ENCODE measurements around the gene TCIRG1.

TCIRG1 gene

DNA sequence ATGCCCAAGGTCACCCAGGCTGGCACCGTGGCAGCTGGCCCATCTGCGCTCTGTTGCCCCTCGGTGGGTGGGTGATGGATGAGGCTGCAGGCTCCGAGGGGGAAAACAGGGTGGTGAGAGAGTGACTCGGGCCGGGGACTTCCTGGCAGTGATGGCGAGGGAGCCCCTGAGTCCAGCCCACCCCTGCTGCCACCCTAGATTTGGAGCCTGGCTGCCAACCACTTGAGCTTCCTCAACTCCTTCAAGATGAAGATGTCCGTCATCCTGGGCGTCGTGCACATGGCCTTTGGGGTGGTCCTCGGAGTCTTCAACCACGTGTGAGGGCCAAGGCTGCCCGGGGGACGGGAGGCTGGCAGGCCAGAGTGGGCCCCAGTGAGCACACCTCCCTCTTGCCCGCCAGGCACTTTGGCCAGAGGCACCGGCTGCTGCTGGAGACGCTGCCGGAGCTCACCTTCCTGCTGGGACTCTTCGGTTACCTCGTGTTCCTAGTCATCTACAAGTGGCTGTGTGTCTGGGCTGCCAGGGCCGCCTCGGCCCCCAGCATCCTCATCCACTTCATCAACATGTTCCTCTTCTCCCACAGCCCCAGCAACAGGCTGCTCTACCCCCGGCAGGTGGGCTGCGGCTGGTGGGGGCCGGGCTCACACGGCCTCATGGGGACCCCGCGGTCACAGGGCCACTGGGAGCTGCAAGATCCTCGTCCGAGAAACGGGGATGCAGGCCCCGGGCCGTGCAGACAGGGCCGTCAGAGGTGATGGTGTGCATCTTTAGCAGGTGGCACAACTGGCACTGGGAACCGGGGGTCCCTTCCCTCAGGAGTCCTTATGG is 10.1 kb downstream of the TCIRG1 start:
- Histone ChIP-seq H3K4me3 (no peak overlapping the region), H3K27ac (no peak overlapping the region)
- DNase-seq (ENCODE audit: low spot score), result no peak
- TF ChIP-seq, protein P1, sequence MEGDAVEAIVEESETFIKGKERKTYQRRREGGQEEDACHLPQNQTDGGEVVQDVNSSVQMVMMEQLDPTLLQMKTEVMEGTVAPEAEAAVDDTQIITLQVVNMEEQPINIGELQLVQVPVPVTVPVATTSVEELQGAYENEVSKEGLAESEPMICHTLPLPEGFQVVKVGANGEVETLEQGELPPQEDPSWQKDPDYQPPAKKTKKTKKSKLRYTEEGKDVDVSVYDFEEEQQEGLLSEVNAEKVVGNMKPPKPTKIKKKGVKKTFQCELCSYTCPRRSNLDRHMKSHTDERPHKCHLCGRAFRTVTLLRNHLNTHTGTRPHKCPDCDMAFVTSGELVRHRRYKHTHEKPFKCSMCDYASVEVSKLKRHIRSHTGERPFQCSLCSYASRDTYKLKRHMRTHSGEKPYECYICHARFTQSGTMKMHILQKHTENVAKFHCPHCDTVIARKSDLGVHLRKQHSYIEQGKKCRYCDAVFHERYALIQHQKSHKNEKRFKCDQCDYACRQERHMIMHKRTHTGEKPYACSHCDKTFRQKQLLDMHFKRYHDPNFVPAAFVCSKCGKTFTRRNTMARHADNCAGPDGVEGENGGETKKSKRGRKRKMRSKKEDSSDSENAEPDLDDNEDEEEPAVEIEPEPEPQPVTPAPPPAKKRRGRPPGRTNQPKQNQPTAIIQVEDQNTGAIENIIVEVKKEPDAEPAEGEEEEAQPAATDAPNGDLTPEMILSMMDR (IDR thresholded peaks at IDR 0.05), result no peak

DNA sequence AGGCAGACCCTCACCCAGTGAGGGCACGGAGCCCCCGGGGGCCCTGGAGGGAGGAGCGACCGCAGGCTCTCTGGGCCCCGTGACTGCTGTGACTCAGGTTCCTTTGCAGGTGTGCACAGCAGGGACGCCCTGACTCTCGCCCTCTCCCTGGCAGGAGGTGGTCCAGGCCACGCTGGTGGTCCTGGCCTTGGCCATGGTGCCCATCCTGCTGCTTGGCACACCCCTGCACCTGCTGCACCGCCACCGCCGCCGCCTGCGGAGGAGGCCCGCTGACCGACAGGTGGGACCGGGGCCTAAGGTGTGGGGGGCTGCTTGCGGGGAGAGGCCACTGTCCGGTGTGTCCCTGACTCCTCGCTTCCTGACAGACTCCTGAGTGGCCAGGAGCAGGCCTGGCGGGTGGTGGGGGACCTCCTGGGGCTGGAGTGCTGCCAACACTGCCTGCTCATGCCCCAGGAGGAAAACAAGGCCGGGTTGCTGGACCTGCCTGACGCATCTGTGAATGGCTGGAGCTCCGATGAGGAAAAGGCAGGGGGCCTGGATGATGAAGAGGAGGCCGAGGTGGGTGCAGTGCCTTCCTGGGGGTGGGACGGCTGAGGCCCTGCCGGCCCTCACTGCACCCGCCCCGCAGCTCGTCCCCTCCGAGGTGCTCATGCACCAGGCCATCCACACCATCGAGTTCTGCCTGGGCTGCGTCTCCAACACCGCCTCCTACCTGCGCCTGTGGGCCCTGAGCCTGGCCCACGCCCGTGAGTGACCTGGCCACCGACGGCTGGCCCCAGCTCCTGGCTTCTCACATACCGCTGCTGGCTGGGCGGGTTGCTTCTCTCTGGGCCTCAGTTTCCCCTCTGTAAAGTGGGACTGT is 10.9 kb downstream of the TCIRG1 start:
- DNase-seq (ENCODE audit: low spot score), result no peak
- Histone ChIP-seq H3K27ac (no peak overlapping the region), H3K4me3 (no peak overlapping the region)
- TF ChIP-seq, protein P1 (IDR thresholded peaks at IDR 0.05), result no peak

DNA sequence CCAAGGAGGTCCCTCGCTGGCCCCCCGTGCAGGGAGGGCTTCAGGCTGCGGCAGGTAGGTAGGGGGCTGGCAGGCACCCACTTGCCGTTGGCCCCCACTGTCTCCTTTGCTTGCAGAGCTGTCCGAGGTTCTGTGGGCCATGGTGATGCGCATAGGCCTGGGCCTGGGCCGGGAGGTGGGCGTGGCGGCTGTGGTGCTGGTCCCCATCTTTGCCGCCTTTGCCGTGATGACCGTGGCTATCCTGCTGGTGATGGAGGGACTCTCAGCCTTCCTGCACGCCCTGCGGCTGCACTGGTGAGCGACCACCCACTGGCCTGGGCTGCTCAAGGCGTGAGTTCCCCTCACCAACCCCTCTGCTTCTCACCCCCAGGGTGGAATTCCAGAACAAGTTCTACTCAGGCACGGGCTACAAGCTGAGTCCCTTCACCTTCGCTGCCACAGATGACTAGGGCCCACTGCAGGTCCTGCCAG is 11.6 kb downstream of the TCIRG1 start:
- DNase-seq (ENCODE audit: low spot score), result no peak
- Histone ChIP-seq H3K27ac (no peak overlapping the region), H3K4me3 (no peak overlapping the region)
- TF ChIP-seq, protein P1 (IDR thresholded peaks at IDR 0.05), result no peak

DNA sequence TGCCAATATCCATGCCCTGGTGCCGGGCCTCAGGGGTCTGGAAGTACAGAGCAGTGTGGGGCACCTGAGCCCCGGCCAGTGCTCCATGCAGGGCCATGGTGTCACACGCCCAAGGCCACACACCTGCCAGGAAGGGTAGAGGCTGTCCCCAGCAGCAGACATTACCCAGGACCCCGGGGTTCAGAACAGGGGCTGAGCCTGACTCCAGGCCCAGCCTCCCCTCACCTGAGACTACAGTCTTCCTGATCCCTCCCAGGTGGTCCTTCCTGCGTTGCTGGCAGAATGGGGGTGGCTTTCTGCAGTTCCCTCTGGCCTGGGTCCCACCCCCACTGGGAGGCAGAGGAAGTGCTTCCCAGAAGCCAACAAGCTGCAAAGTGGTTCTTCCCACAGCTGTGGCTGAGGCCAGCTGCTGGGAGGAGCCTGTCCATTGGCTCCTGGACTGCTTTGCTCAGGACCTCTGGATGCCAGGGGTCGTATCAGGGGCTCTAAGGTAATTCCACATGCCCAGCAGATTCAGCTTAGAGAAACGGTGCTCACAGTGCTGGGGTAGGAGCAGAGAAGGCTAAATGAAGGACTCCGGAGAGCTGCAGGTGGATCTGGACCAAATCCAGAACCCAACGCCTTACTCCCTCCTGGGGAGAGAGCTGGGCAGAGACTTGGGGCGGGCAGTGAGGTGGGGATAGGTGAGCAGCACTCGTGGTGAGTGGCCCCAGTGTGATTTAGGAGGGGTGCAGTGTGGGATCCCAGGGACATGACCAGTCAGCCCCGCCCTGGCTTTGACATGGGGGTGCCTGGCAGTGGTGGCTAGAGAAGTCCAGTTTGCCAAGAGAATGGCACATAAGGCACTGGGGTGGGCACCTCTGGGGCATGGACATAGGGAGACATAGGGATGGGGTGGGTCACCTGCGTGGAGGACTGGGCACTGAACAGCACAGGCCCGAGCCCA is 12.6 kb downstream of the TCIRG1 start:
- TF ChIP-seq, protein P1 (IDR thresholded peaks at IDR 0.05), result no peak
- Histone ChIP-seq H3K27ac (no peak overlapping the region), H3K4me3 (no peak overlapping the region)
- no peak for DNase-seq (ENCODE audit: low spot score)

DNA sequence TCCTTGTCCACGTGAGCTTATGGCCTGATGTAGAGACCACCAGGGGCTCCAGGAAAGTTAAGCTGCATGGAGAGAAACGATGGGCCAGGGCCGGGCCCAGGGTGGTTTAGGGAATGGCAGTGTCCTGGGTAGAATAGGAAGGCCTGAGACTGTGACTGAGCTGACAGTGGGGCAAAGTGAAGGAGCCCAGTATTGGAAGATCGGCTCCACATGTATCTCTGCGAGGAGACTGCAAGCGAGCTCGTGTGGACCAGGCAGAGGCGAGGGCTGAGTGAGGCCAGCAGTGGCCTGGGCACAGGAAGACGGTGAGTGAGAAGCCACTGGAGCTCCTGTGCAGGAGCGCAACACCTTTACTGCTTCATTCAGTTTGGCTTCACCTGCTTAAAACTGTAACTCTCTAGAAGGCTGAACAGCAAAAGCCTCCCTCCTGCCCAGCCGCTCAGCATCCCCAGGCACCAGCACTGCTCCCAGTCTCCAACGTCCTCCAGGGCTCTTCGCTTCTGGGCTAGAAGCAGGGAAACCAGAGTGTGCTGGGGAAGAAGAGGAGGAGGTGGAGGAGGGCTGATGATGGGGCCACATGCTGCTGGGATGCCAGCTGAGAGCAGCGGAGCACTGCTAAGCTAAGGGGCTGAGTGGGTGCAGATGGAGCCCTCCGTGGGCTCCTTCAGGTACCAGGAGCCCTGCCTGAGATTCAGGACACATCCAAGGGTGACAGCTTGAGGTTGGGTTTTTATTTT is 13.5 kb downstream of the TCIRG1 start:
- no peak for DNase-seq (ENCODE audit: low spot score)
- Histone ChIP-seq H3K4me3 (no peak overlapping the region), H3K27ac (no peak overlapping the region)

More for the DNA sequence above, 13.5 kb downstream of the TCIRG1 start:
- TF ChIP-seq, protein P1 (IDR thresholded peaks at IDR 0.05), result no peak
